ENCODE measurements around the gene AGXT2. TPM values are rescaled to one million over a fixed set of nuclear protein-coding genes. Genes with fewer than 3 reads are reported as not detected.

AGXT2 gene
- total RNA-seq, 6 experiments from 2014 or later: 24.7 to 88.2 (median 55.8) TPM

DNA sequence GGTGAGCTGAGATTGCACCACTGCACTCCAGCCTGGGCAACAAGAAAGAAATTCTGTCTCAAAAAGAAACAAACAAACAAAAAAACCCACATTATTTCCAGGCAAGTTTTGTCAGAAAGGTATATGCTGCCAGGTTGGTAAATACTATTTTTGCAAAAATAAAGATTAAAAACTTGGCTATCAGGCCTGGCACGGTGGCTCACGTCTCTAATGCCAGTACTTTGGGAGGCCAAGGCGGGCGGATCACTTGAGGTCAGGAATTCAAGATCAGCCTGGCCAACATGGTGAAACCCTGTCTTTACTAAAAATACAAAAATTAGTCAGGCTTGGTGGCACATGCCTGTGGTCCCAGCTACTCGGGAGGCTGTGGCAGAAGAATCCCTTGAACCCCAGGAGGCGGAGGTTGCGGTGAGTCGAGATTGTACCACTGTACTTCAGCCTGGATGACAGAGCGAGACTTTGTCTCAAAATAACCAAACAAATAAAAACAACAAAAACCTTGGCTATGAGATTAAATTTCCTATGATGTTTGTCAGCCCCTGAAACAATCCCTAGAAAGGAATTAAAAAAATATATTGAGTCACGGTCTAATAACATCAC is 22.7 kb downstream of the AGXT2 start:
- Histone ChIP-seq H3K4me3 (no peak overlapping the region), H3K36me3 (no peaks in the 10 kb centered on the region), H3K9me3 (no peaks in the 10 kb centered on the region), H3K27ac (peak overlapping the region in 1 of 3 donors; percentile 89), H3K4me1 (peaks cover 0 to 47% (median 19%) of the 10 kb centered on the region in 4 donors), H3K27me3 (no peaks in the 10 kb centered on the region)
- DNase-seq: peak; percentile 41 to 71 (median 70)
- intact Hi-C loops (cut with DNase I): no loop called here
- peak; percentile 13 to 60 (median 22) for ATAC-seq
- WGBS (ENCODE audit: insufficient coverage, low coverage, low lambda C conversion rate, missing lambda C conversion rate): 27% methylated on average over 10 of the region's 10 CpGs
- TF ChIP-seq CTCF (IDR thresholded peaks at IDR 0.05) (no peak), POLR2A (IDR thresholded peaks at IDR 0.05) (no peak)

GRCh38 chr5:35023391-35024178 is 24.2 kb downstream of the AGXT2 start:
- DNase-seq (peak; percentile 31 to 74 (median 68)), ATAC-seq (peak; percentile 44 to 88 (median 66))

DNA sequence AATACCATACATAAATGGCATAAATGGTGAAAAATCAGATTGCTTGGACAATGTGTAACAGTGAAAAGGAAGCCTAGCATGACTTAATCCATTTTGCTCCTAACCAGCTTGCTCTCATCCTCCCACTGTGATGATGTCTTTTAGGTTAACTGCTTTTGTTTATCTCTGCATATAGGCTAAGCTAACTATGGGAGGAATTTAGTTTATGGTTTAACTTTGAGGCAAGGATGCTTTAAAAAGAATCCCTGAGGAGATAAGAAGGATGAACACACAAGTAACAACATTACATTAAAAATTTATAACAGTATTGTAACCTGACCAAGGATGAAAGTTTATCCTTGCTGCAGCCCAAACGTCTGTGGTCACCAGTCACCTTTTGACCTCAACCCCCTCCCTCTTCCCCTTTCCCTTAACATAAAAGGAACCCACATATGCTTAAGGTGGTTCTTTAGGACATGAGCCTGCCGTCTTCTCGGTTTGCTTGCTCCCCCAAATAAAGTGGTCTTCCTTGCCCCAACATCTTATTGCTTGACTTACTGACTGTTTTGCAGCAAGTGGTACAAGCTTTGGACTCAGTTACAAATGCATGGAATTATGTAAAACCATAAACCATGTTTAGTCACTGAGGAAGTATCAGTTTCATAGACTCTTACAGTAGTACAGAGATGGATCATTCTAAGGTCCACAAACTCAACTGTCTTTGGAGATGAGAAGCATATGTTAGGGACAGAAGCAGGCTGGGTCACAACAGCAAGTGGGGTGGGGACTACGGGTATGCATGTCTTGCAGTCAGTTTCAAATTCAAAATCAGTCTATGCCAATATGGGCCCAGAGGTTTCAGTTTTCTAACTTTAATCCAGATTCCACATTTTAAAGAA is 31.3 kb downstream of the AGXT2 start:
- H3K36me3 ChIP-seq: peaks cover 0 to 8% (median 0%) of the 10 kb centered on the region in 4 donors
- 56% methylated on average over 4 of the region's 4 CpGs for WGBS (ENCODE audit: insufficient coverage, low coverage, low lambda C conversion rate, missing lambda C conversion rate)
- no peak for TF ChIP-seq CTCF (IDR thresholded peaks at IDR 0.05)
- TF ChIP-seq POLR2A (IDR thresholded peaks at IDR 0.05): no peak
- ATAC-seq: no peak
- H3K4me3 ChIP-seq: no peak overlapping the region
- H3K4me1 ChIP-seq: peaks cover 0 to 9% (median 0%) of the 10 kb centered on the region in 4 donors
- DNase-seq: no peak
- H3K27ac ChIP-seq: no peak overlapping the region
- H3K9me3 ChIP-seq: no peaks in the 10 kb centered on the region
- intact Hi-C loops (cut with DNase I): no loop called here
- no peaks in the 10 kb centered on the region for H3K27me3 ChIP-seq

More at GRCh38 chr5:35023391-35024178, 24.2 kb downstream of the AGXT2 start:
- no peaks in the 10 kb centered on the region for H3K27me3 ChIP-seq
- H3K9me3 ChIP-seq: no peaks in the 10 kb centered on the region
- no peak overlapping the region for H3K4me3 ChIP-seq
- H3K36me3 ChIP-seq: no peaks in the 10 kb centered on the region
- H3K4me1 ChIP-seq: peaks cover 0 to 47% (median 19%) of the 10 kb centered on the region in 4 donors
- intact Hi-C loops (cut with DNase I): no loop called here
- H3K27ac ChIP-seq: peak overlapping the region in 2 of 3 donors; percentile 48 to 89
- TF ChIP-seq POLR2A (IDR thresholded peaks at IDR 0.05) (no peak), CTCF (IDR thresholded peaks at IDR 0.05) (no peak)
- WGBS (ENCODE audit: insufficient coverage, low coverage, low lambda C conversion rate, missing lambda C conversion rate): 22% methylated on average over 7 of the region's 7 CpGs

GRCh38 chr5:35015063-35015462 is 32.7 kb downstream of the AGXT2 start:
- intact Hi-C loops (cut with DNase I): no loop called here
- WGBS (ENCODE audit: insufficient coverage, low coverage, low lambda C conversion rate, missing lambda C conversion rate): 62% methylated on average over 3 of the region's 4 CpGs
- no peak overlapping the region for H3K27ac ChIP-seq
- H3K4me1 ChIP-seq: peaks cover 0 to 9% (median 0%) of the 10 kb centered on the region in 4 donors
- H3K4me3 ChIP-seq: no peak overlapping the region
- H3K27me3 ChIP-seq: no peaks in the 10 kb centered on the region
- H3K36me3 ChIP-seq: peaks cover 0 to 8% (median 0%) of the 10 kb centered on the region in 4 donors
- H3K9me3 ChIP-seq: no peaks in the 10 kb centered on the region
- DNase-seq (no peak), ATAC-seq (no peak)
- TF ChIP-seq CTCF (IDR thresholded peaks at IDR 0.05) (no peak), POLR2A (IDR thresholded peaks at IDR 0.05) (no peak)
